GM12873 (cell line): Measurements from ENCODE around the gene PKN1.

Source experiments
- CTCF ChIP-seq: IDR thresholded peaks from 2 replicates; pipeline ENCODE4 v1.5.1; 2012; ENCODE audit warnings: low read depth, mild to moderate bottlenecking, moderate library complexity, low read length, control low read depth; ENCODE audit not compliant: insufficient read depth; ENCODE audit errors: missing control alignments

PKN1 gene

GRCh38 chr19:14395262-14395661 is 37.8 kb upstream of the PKN1 start:
- TF ChIP-seq CTCF, result no peak

- no peak for TF ChIP-seq CTCF
These were observed 37.3 kb upstream of the PKN1 start for GRCh38 chr19:14395710-14396336.

GRCh38 chr19:14400951-14401431 is 32.1 kb upstream of the PKN1 start:
- TF ChIP-seq CTCF, result no peak

GRCh38 chr19:14401468-14402195 is 31.5 kb upstream of the PKN1 start:
- no peak for TF ChIP-seq CTCF

- TF ChIP-seq CTCF, result no peak
These were observed 30.6 kb upstream of the PKN1 start for GRCh38 chr19:14402332-14403144.

GRCh38 chr19:14404312-14404711 is 28.8 kb upstream of the PKN1 start:
- no peak for TF ChIP-seq CTCF

GRCh38 chr19:14405380-14405757 is 27.7 kb upstream of the PKN1 start:
- no peak for TF ChIP-seq CTCF
